HL-60 (cell line): Measurements from ENCODE around the gene QRFP.

Source experiments
- DNase-seq, 2 experiments: peaks; one replicate each; pipeline ENCODE4 v3.0.0-alpha.2; 2010 to 2020; ENCODE audit warnings: low read depth in 1 of 2, low spot score in 1 of 2
- H3K27ac ChIP-seq: fragments of 250-450 bp; sonication (Bioruptor Pico); replicated peaks from 2 replicates; pipeline ENCODE4 v1.5.1; 2020; ENCODE audit warnings: mild to moderate bottlenecking, moderate library complexity
- H3K27me3 ChIP-seq: fragments of 250-450 bp; sonication (Bioruptor Pico); 2 replicates; pipeline ENCODE4 v1.5.1; 2021; ENCODE audit warnings: mild to moderate bottlenecking, moderate library complexity; ENCODE audit not compliant: insufficient read depth, poor library complexity, severe bottlenecking
- H3K4me3 ChIP-seq: replicated peaks from 2 replicates; pipeline ENCODE4 v1.5.1; 2011; ENCODE audit warnings: mild to moderate bottlenecking, control low read depth, low read length; ENCODE audit not compliant: insufficient read depth
- GABPA ChIP-seq: IDR thresholded peaks from 2 replicates; pipeline ENCODE4 v1.6.1; 2012; ENCODE audit warnings: low read depth
- POLR2AphosphoS5 ChIP-seq: IDR thresholded peaks from 2 replicates; pipeline ENCODE4 v1.6.1; 2012; ENCODE audit warnings: low read depth
- SPI1 ChIP-seq: IDR thresholded peaks from 2 replicates; pipeline ENCODE4 v1.6.1; 2012; ENCODE audit warnings: low read depth, mild to moderate bottlenecking, borderline replicate concordance
- TF ChIP-seq, protein P1 (sequence below): IDR thresholded peaks from 2 replicates; pipeline ENCODE4 v1.6.1; 2012; ENCODE audit warnings: low read depth; ENCODE audit not compliant: insufficient replicate concordance
- TF ChIP-seq, protein P2 (sequence below): IDR thresholded peaks from one replicate; pipeline ENCODE4 v1.5.1; 2011; ENCODE audit warnings: low read length, control low read depth, inconsistent platforms; ENCODE audit not compliant: insufficient read depth

QRFP gene

DNA sequence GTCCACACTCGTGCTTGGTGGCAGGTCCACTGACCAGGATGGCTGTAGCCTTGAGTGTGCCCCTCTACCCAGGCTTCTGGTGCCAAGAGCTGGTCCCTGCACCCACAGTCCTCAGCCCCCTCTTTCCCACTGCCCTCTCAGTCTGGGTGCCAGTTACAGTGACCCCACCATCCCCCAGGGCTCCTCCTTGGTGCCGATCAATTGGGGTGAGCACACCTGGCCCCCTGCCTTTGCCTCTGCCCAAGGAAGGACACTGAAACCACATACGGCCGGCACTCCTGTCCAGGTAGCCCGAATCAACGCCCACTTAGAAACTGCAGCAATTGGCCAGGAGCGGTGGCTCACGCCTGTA, 18.5 kb upstream of the QRFP start:
- no peaks in the 10 kb centered on the region for H3K27me3 ChIP-seq
- TF ChIP-seq, protein P1, sequence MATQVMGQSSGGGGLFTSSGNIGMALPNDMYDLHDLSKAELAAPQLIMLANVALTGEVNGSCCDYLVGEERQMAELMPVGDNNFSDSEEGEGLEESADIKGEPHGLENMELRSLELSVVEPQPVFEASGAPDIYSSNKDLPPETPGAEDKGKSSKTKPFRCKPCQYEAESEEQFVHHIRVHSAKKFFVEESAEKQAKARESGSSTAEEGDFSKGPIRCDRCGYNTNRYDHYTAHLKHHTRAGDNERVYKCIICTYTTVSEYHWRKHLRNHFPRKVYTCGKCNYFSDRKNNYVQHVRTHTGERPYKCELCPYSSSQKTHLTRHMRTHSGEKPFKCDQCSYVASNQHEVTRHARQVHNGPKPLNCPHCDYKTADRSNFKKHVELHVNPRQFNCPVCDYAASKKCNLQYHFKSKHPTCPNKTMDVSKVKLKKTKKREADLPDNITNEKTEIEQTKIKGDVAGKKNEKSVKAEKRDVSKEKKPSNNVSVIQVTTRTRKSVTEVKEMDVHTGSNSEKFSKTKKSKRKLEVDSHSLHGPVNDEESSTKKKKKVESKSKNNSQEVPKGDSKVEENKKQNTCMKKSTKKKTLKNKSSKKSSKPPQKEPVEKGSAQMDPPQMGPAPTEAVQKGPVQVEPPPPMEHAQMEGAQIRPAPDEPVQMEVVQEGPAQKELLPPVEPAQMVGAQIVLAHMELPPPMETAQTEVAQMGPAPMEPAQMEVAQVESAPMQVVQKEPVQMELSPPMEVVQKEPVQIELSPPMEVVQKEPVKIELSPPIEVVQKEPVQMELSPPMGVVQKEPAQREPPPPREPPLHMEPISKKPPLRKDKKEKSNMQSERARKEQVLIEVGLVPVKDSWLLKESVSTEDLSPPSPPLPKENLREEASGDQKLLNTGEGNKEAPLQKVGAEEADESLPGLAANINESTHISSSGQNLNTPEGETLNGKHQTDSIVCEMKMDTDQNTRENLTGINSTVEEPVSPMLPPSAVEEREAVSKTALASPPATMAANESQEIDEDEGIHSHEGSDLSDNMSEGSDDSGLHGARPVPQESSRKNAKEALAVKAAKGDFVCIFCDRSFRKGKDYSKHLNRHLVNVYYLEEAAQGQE: no peak
- TF ChIP-seq, protein P2, sequence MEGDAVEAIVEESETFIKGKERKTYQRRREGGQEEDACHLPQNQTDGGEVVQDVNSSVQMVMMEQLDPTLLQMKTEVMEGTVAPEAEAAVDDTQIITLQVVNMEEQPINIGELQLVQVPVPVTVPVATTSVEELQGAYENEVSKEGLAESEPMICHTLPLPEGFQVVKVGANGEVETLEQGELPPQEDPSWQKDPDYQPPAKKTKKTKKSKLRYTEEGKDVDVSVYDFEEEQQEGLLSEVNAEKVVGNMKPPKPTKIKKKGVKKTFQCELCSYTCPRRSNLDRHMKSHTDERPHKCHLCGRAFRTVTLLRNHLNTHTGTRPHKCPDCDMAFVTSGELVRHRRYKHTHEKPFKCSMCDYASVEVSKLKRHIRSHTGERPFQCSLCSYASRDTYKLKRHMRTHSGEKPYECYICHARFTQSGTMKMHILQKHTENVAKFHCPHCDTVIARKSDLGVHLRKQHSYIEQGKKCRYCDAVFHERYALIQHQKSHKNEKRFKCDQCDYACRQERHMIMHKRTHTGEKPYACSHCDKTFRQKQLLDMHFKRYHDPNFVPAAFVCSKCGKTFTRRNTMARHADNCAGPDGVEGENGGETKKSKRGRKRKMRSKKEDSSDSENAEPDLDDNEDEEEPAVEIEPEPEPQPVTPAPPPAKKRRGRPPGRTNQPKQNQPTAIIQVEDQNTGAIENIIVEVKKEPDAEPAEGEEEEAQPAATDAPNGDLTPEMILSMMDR: no peak
- TF ChIP-seq SPI1 (no peak), POLR2AphosphoS5 (no peak), GABPA (no peak)
- DNase-seq: no peak
- no peak overlapping the region for H3K4me3 ChIP-seq
- H3K27ac ChIP-seq: no peak overlapping the region

DNA sequence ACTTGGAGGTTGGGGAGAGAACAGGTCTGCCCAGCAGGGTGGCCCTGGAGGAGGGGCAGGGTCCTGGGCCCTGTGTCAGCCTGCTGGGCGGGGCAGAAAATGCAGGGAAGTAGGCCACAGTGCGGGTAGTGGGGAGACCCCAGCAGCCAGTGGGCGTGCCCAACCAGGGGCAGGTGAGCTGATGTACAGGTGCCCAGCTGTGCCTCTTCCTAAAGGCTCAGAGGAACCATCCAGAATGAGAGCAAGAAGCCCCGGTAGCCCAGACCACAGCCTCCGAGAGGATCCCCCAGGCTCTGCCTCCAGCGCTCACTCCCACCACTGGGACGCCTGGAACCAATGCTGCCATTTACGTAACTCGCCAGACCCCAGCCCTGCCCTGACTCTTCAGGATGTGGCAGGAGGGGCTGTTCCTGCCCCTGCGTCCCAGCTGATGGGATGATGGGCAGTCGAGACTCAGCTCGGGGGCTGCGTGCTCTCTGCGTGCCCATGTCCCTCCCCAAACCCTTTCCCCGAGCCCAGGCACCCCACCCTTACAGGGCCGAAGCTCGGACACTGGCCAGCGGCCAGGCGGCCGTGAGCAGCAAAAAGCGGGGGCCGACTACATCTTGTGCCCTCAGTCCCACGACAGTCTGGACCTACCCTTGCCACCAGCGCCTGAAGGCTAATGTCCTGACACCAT, 17.9 kb upstream of the QRFP start:
- Histone ChIP-seq H3K4me3 (no peak overlapping the region), H3K27ac (no peak overlapping the region), H3K27me3 (no peaks in the 10 kb centered on the region)
- no peak for TF ChIP-seq GABPA
- no peak for DNase-seq

DNA sequence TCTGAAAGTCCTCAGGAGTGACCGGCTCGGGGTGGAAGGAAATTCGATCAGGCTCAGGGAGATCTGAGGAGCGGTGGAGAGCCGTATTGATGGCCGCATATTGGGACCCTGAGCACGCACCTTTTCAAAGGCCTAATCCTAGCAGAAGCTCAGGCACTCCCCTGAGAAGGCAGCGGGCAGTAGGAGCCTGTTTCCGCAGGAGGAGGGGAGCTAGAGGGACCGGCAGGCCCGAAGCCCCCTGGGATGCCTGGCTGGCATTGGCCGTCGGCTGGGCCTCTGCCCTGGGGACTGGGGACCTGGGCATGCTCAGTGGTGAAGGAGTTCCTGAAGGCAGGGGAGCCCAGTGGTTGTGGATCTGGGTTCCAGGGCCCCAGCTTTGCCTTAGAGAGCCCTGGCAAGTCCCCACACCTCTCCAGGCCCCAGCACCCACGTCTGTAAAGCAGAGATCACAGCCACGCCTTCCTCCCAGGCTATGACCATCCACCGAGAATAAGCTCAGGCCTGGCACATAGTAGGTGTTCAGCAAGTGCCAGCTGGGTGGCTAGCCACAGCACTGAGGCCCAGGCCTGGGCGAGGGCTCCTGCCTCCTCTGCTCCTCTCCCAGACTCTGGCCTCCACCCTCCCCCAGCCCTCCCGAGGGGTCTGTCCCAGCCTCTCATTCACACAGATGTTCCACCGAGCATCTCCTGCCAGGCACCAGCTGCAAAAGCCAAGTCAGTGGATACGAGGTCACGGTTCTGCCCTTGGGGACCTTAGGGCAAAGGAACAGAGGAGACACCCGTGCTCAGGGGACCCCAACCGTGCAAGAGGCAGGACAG, 17.2 kb upstream of the QRFP start:
- no peak overlapping the region for H3K4me3 ChIP-seq
- no peaks in the 10 kb centered on the region for H3K27me3 ChIP-seq
- no peak overlapping the region for H3K27ac ChIP-seq
- no peak for DNase-seq
- TF ChIP-seq, protein P1: no peak
- no peak for TF ChIP-seq GABPA
- no peak for TF ChIP-seq SPI1
- TF ChIP-seq, protein P2: no peak
- no peak for TF ChIP-seq POLR2AphosphoS5

DNA sequence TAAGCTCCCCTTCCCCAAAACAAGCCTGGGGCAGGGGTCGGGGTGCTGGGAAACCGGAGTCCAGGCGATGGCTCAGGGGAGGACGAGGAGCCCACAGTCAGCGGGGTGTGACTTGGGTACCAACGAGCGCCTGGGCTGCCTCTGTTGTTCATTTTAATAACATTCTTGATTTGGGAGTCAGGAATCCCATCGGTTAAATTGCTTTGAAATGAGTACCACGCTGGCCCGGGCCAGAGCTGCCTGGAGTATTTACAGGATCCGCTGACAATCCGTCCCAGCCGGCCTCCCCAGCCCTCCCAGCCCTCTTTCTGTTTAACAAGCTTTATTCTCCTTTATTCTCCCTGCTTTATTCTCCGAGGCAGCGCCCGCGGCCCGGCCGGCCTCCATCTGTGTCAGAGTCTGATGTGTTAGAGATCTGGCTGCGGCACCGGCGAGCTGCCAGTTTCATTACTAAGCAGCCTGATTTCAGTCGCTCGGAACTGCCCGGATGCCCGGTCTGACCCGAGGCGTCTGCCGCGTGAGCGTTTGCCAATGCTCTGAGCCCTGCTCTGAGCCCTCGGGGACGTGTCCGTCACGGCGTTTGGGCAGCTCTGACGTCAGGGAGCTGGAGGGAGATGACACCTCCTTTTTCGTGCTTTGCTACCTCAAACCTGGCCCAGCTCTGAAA, 16.5 kb upstream of the QRFP start:
- DNase-seq: no peak
- TF ChIP-seq, protein P1: no peak
- TF ChIP-seq GABPA (no peak), POLR2AphosphoS5 (no peak), SPI1 (no peak)
- TF ChIP-seq, protein P2: no peak
- Histone ChIP-seq H3K27ac (no peak overlapping the region), H3K4me3 (no peak overlapping the region), H3K27me3 (no peaks in the 10 kb centered on the region)
